ENCODE results near the gene CAMTA2. TPM values are rescaled to one million over a fixed set of nuclear protein-coding genes. Genes with fewer than 3 reads are reported as not detected.
A peak's percentile ranks its signal among the peaks of the same experiment; 100 is the strongest.

CAMTA2 gene
- total RNA-seq, 1 donor from 2014 or later: 12.5 TPM

DNA sequence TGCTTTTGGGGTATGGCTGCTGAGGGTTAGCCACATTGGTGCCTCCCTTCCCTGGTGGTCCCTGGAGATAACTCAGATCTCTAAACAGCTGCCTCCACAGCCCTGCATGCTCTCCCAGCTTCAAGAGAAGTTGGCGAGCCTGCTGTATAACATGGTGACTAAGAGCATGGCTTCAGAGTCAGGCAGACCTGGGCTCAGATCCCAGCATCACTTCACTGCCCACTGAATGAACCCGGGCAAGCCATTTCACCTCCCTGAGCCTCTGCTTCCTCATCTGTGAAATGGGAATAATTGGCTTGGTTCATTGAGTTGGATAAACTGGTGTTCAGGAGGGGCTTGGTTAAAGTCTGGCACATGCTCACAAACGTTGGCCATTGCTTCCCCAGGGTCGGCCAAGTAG, 26.9 kb upstream of the CAMTA2 start:
- TF ChIP-seq, protein P1, sequence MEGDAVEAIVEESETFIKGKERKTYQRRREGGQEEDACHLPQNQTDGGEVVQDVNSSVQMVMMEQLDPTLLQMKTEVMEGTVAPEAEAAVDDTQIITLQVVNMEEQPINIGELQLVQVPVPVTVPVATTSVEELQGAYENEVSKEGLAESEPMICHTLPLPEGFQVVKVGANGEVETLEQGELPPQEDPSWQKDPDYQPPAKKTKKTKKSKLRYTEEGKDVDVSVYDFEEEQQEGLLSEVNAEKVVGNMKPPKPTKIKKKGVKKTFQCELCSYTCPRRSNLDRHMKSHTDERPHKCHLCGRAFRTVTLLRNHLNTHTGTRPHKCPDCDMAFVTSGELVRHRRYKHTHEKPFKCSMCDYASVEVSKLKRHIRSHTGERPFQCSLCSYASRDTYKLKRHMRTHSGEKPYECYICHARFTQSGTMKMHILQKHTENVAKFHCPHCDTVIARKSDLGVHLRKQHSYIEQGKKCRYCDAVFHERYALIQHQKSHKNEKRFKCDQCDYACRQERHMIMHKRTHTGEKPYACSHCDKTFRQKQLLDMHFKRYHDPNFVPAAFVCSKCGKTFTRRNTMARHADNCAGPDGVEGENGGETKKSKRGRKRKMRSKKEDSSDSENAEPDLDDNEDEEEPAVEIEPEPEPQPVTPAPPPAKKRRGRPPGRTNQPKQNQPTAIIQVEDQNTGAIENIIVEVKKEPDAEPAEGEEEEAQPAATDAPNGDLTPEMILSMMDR (conservative IDR thresholded peaks at IDR 0.05): no peak
- Mint-ChIP-seq H3K27ac (ENCODE audit: unreplicated experiment) (no peak overlapping the region), H3K4me3 (no peak overlapping the region), H3K27me3 (ENCODE audit: low read depth) (no peaks in the 10 kb centered on the region), H3K9me3 (no peaks in the 10 kb centered on the region), H3K4me1 (no peaks in the 10 kb centered on the region), H3K36me3 (ENCODE audit: low read depth) (peaks cover 3% of the 10 kb centered on the region)
- DNase-seq (ENCODE audit: low read depth, low spot score): no peak

DNA sequence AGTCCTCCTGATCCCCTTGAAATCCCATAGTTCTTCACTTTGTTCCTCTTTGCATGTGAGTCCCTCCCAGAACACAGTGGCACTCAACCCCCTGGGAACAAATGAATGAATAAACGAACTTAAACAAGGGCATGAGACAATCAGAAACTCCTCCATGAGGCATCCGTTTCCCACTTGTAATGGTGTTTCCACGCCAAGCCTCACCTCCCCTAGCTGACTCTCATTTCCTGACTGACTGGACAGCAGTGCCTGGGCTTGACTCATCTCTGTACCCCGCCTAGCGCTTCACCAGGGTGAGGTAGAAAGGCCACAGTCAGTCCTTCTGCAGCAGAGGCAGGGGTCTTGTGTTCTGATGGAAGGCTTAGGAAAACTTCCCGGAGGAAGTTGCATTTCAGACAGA, 24.5 kb upstream of the CAMTA2 start:
- Mint-ChIP-seq H3K4me3 (no peak overlapping the region), H3K27me3 (ENCODE audit: low read depth) (no peaks in the 10 kb centered on the region), H3K36me3 (ENCODE audit: low read depth) (peaks cover 10% of the 10 kb centered on the region), H3K4me1 (no peaks in the 10 kb centered on the region), H3K27ac (ENCODE audit: unreplicated experiment) (no peak overlapping the region), H3K9me3 (no peaks in the 10 kb centered on the region)
- DNase-seq (ENCODE audit: low read depth, low spot score): no peak
- TF ChIP-seq, protein P1 (conservative IDR thresholded peaks at IDR 0.05): no peak

DNA sequence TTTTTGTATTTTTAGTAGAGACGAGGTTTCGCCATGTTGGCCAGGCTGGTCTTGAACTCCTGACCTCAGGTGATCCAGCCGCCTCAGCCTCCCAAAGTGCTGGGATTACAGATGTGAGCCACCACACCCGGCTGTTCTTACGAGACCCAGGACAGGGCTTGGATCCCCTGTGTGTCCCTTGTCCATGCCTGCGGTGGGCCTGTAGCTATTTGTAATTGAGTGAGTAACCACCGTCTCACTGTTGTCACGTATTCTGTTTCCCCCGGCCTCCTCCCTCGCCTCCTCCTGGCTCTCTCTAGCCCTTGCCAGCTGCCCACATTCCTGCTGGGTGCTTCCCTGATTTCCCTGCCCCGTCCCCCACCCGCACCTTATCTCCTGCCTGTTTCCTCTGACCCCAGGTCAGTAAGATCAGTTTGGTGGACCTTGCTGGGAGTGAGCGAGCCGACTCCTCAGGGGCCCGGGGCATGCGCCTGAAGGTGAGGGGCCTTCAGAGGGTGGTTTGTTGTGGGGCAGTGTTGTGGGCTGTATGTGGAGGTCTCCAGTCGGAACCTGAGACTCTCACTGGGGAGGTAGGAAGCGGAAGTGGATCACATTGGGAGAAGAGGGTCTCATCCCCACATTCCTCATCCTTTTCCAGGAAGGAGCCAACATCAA, 15.9 kb upstream of the CAMTA2 start:
- H3K9me3 Mint-ChIP-seq: no peaks in the 10 kb centered on the region
- H3K27ac Mint-ChIP-seq (ENCODE audit: unreplicated experiment): no peak overlapping the region
- peak overlapping the region; percentile 52 for H3K4me3 Mint-ChIP-seq
- no peaks in the 10 kb centered on the region for H3K27me3 Mint-ChIP-seq (ENCODE audit: low read depth)
- no peak for DNase-seq (ENCODE audit: low read depth, low spot score)
- TF ChIP-seq, protein P1 (conservative IDR thresholded peaks at IDR 0.05): no peak
- H3K4me1 Mint-ChIP-seq: peaks cover 11% of the 10 kb centered on the region
- H3K36me3 Mint-ChIP-seq (ENCODE audit: low read depth): peaks cover 32% of the 10 kb centered on the region

- no peak for DNase-seq (ENCODE audit: low read depth, low spot score)
- Mint-ChIP-seq H3K27me3 (ENCODE audit: low read depth) (no peaks in the 10 kb centered on the region), H3K9me3 (no peaks in the 10 kb centered on the region), H3K36me3 (ENCODE audit: low read depth) (peaks cover 25% of the 10 kb centered on the region), H3K4me1 (peaks cover 11% of the 10 kb centered on the region), H3K27ac (ENCODE audit: unreplicated experiment) (no peak overlapping the region), H3K4me3 (peak overlapping the region; percentile 45)
- TF ChIP-seq, protein P1 (conservative IDR thresholded peaks at IDR 0.05): no peak
Observed at GRCh38 chr17:5002121-5002788, 14.8 kb upstream of the CAMTA2 start.

- no peak overlapping the region for H3K27ac Mint-ChIP-seq (ENCODE audit: unreplicated experiment)
- peak overlapping the region; percentile 88 for H3K4me3 Mint-ChIP-seq
- no peak for DNase-seq (ENCODE audit: low read depth, low spot score)
- H3K9me3 Mint-ChIP-seq: no peaks in the 10 kb centered on the region
- peaks cover 15% of the 10 kb centered on the region for H3K4me1 Mint-ChIP-seq
- H3K27me3 Mint-ChIP-seq (ENCODE audit: low read depth): peaks cover 4% of the 10 kb centered on the region
- TF ChIP-seq, protein P1 (conservative IDR thresholded peaks at IDR 0.05): no peak
- H3K36me3 Mint-ChIP-seq (ENCODE audit: low read depth): peaks cover 23% of the 10 kb centered on the region
Observed at GRCh38 chr17:5000237-5000639, 12.8 kb upstream of the CAMTA2 start.

All from neural crest cell (in vitro differentiated cells).